Lower lobe of right lung (tissue), 2 donors: ENCODE measurements around the gene RAPGEF4. TPM values are rescaled to one million over a fixed set of nuclear protein-coding genes. Genes with fewer than 3 reads are reported as not detected.

Experiments used
- ATAC-seq, 2 donors: fragments of 200-7000 bp; cut with Tn5 transposase; one replicate each; pipeline ENCODE4 v1.9.1; 2020 to 2022; ENCODE audit warnings: mild to moderate bottlenecking in 2 of 2, moderate library complexity in 2 of 2
- DNase-seq: peaks from one replicate; pipeline ENCODE4 v3.0.0-alpha.2; 2020
- H3K27ac ChIP-seq: fragments of 200-600 bp; one replicate; pipeline ENCODE4 v1.8.0; 2022
- H3K27me3 ChIP-seq: fragments of 200-600 bp; one replicate; pipeline ENCODE4 v1.8.0; 2022; ENCODE audit warnings: low read depth
- H3K36me3 ChIP-seq: fragments of 200-600 bp; one replicate; pipeline ENCODE4 v1.8.0; 2022; ENCODE audit warnings: mild to moderate bottlenecking
- H3K4me1 ChIP-seq: fragments of 200-600 bp; one replicate; pipeline ENCODE4 v1.8.0; 2022
- H3K4me3 ChIP-seq: fragments of 200-600 bp; one replicate; pipeline ENCODE4 v1.8.0; 2022; ENCODE audit warnings: mild to moderate bottlenecking
- H3K9me3 ChIP-seq: fragments of 200-600 bp; one replicate; pipeline ENCODE4 v1.8.0; 2022
- intact Hi-C: fragments of 100-400 bp; cut with DNase I; formaldehyde crosslinking; loops from one replicate; pipeline ENCODE4 v1.11.0; 2022
- total RNA-seq: library from RNA; stranded (reverse); fragmentation: NEBNext Ultra II Directional; extraction: Animal tissue kit (Norgen Biotek cat#: 25700); gene quantifications from one replicate; pipeline ENCODE4 v1.2.1, GENCODE V29; 2021
- TF ChIP-seq, protein P1 (sequence below): fragments of 200-600 bp; IDR thresholded peaks from one replicate; pipeline ENCODE4 v1.8.0; 2022; ENCODE audit warnings: antibody characterized with exemption, mild to moderate bottlenecking
- donor health status: DM: no; HTN: yes; CAD: no; lungs with severe emphysema.

Gene RAPGEF4
- total RNA-seq, 1 donor from 2014 or later = 14.6 TPM

DNA sequence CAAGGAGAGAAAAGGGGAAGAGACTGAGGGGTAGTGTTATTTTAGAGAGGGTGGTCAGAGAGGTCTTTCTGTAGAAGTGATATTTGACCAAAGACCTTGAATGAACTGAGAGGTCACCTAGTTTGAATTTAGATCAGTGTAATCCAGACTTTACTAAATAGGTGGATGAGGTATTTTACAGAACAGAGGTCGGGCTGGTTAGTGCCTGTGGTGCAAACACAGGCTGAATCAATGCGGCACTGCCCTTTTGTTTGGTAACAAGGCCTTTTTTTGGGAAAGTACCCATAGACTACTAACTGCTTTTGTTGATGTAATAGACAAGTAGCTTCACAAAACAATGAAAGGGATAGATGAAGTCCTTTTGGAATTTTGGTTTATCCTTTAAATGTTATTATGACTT, 15.9 kb downstream of the RAPGEF4 start:
- intact Hi-C loops = no loop called here
- Histone ChIP-seq H3K9me3 (no peaks in the 10 kb centered on the region), H3K4me1 (no peaks in the 10 kb centered on the region), H3K27me3 (peaks cover 8% of the 10 kb centered on the region), H3K36me3 (no peaks in the 10 kb centered on the region), H3K27ac (no peak overlapping the region), H3K4me3 (no peak overlapping the region)
- ATAC-seq = no peak
- TF ChIP-seq, protein P1, sequence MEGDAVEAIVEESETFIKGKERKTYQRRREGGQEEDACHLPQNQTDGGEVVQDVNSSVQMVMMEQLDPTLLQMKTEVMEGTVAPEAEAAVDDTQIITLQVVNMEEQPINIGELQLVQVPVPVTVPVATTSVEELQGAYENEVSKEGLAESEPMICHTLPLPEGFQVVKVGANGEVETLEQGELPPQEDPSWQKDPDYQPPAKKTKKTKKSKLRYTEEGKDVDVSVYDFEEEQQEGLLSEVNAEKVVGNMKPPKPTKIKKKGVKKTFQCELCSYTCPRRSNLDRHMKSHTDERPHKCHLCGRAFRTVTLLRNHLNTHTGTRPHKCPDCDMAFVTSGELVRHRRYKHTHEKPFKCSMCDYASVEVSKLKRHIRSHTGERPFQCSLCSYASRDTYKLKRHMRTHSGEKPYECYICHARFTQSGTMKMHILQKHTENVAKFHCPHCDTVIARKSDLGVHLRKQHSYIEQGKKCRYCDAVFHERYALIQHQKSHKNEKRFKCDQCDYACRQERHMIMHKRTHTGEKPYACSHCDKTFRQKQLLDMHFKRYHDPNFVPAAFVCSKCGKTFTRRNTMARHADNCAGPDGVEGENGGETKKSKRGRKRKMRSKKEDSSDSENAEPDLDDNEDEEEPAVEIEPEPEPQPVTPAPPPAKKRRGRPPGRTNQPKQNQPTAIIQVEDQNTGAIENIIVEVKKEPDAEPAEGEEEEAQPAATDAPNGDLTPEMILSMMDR = no peak
- no peak for DNase-seq

- DNase-seq = no peak
- H3K27me3 ChIP-seq = peaks cover 8% of the 10 kb centered on the region
- no peaks in the 10 kb centered on the region for H3K36me3 ChIP-seq
- H3K4me3 ChIP-seq = no peak overlapping the region
- TF ChIP-seq, protein P1 = no peak
- intact Hi-C loops = no loop called here
- H3K9me3 ChIP-seq = no peaks in the 10 kb centered on the region
- no peak overlapping the region for H3K27ac ChIP-seq
- no peaks in the 10 kb centered on the region for H3K4me1 ChIP-seq
- ATAC-seq = peak in 1 of 2 donors; percentile 32
These were observed 18.0 kb downstream of the RAPGEF4 start for GRCh38 chr2:172753610-172754009.

GRCh38 chr2:172759441-172759840, 23.8 kb downstream of the RAPGEF4 start:
- Histone ChIP-seq H3K4me1 (no peaks in the 10 kb centered on the region), H3K4me3 (no peak overlapping the region), H3K27ac (no peak overlapping the region), H3K9me3 (peaks cover 12% of the 10 kb centered on the region), H3K36me3 (no peaks in the 10 kb centered on the region), H3K27me3 (peaks cover 4% of the 10 kb centered on the region)
- intact Hi-C loops = no loop called here
- ATAC-seq (no peak), DNase-seq (no peak)
- TF ChIP-seq, protein P1 = no peak

DNA sequence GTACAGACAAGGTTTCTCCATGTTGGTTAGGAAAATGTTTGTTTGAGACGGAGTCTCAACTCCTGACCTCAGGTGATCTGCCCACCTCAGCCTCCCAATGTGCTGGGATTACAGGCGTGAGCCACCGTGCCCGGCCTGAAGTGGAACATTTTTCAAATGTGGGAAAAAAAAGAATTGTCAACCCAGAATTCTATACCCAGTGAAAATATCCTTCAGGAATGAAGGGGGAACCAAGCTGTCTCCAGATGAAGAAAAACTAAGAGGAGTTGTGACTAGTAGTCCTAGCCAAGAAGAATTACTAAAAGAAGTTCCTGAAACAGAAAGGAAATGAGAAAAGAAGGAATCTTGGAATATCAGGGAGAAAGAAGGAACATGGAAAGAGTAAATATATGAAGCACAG, 25.7 kb downstream of the RAPGEF4 start:
- no peak overlapping the region for H3K27ac ChIP-seq
- peaks cover 12% of the 10 kb centered on the region for H3K9me3 ChIP-seq
- H3K4me3 ChIP-seq = no peak overlapping the region
- no peak for DNase-seq
- no peak for ATAC-seq
- H3K4me1 ChIP-seq = no peaks in the 10 kb centered on the region
- intact Hi-C loops = no loop called here
- H3K36me3 ChIP-seq = no peaks in the 10 kb centered on the region
- H3K27me3 ChIP-seq = peaks cover under 1% of the 10 kb centered on the region
- TF ChIP-seq, protein P1 = no peak

DNA sequence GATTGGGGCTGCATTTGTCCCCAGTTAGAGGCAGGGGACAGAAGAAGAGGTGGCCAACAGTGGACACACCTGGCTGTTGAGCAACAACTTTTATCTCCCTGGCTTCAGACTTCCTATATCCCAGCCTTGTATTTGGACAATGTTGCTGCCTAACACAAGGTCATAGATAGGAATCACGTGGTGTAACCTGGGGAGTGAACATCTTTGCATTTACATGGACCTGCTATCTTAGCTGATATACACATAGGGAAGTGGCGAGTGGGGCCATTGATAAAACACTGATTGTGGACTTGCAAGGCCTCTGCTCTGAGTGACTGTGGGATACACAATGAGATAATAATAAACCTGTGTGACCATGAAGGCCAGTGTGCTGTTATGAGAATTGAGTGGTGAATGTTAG, 26.9 kb downstream of the RAPGEF4 start:
- H3K9me3 ChIP-seq = peaks cover 12% of the 10 kb centered on the region
- DNase-seq (no peak), ATAC-seq (no peak)
- TF ChIP-seq, protein P1 = no peak
- no peak overlapping the region for H3K4me3 ChIP-seq
- H3K27me3 ChIP-seq = no peaks in the 10 kb centered on the region
- intact Hi-C loops = no loop called here
- no peaks in the 10 kb centered on the region for H3K4me1 ChIP-seq
- no peak overlapping the region for H3K27ac ChIP-seq
- H3K36me3 ChIP-seq = no peaks in the 10 kb centered on the region

DNA sequence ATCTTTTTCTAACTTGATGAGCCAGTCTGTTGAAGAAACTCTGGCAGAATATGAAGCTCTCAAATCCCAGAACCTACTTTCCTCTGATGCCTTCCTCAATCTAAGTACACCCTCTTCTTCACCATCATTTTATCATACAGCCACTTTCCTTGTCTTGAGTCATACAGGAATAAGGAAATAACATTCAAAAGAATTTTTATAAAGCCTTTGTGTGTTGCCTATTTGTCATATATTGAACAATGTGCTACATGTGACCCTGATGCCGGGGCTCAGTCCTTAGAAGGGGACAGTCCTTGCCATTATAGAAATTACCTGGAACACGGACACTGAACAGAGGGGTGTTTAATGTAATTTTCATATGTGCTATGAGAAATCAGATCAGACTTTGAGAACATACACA, 27.4 kb downstream of the RAPGEF4 start:
- Histone ChIP-seq H3K27ac (no peak overlapping the region), H3K4me3 (no peak overlapping the region), H3K4me1 (no peaks in the 10 kb centered on the region), H3K9me3 (peaks cover 12% of the 10 kb centered on the region), H3K27me3 (no peaks in the 10 kb centered on the region), H3K36me3 (no peaks in the 10 kb centered on the region)
- ATAC-seq (no peak), DNase-seq (no peak)
- intact Hi-C loops = no loop called here
- TF ChIP-seq, protein P1 = no peak
